GM19351 (cell line): Measurements from ENCODE around the gene CACHD1.

Experiments used
- ATAC-seq: cut with Tn5 transposase; IDR thresholded peaks from one replicate; pipeline ENCODE4 v1.9.1; 2021; ENCODE audit warnings: mild to moderate bottlenecking, moderate library complexity; ENCODE audit not compliant: unreplicated experiment

Gene CACHD1

GRCh38 chr1:64545118-64545843 is 75.4 kb downstream of the CACHD1 start:
- ATAC-seq = no peak

GRCh38 chr1:64546013-64546412 is 76.1 kb downstream of the CACHD1 start:
- no peak for ATAC-seq

GRCh38 chr1:64549464-64550239 is 79.7 kb downstream of the CACHD1 start:
- ATAC-seq = no peak

GRCh38 chr1:64550510-64550909 is 80.6 kb downstream of the CACHD1 start:
- no peak for ATAC-seq

GRCh38 chr1:64550946-64551605 is 81.1 kb downstream of the CACHD1 start:
- no peak for ATAC-seq

GRCh38 chr1:64553285-64553684 is 83.4 kb downstream of the CACHD1 start:
- no peak for ATAC-seq

GRCh38 chr1:64555947-64556346 is 86.0 kb downstream of the CACHD1 start:
- ATAC-seq = no peak

GRCh38 chr1:64561993-64562392 is 92.1 kb downstream of the CACHD1 start:
- no peak for ATAC-seq

- no peak for ATAC-seq
These were observed 94.1 kb downstream of the CACHD1 start for GRCh38 chr1:64563958-64564565.

- ATAC-seq = no peak
These were observed 95.0 kb downstream of the CACHD1 start for GRCh38 chr1:64564891-64565290.

- no peak for ATAC-seq
These were observed 97.7 kb downstream of the CACHD1 start for GRCh38 chr1:64567426-64568170.

- no peak for ATAC-seq
These were observed 98.2 kb downstream of the CACHD1 start for GRCh38 chr1:64568171-64568450.

GRCh38 chr1:64569411-64569810 is 99.5 kb downstream of the CACHD1 start:
- no peak for ATAC-seq

- no peak for ATAC-seq
These were observed 100.4 kb downstream of the CACHD1 start for GRCh38 chr1:64570267-64570855.

- ATAC-seq = no peak
These were observed 102.4 kb downstream of the CACHD1 start for GRCh38 chr1:64572222-64572900.

GRCh38 chr1:64574301-64574700 is 104.4 kb downstream of the CACHD1 start:
- no peak for ATAC-seq

- no peak for ATAC-seq
These were observed 106.2 kb downstream of the CACHD1 start for GRCh38 chr1:64575881-64576676.

- ATAC-seq = no peak
These were observed 108.5 kb downstream of the CACHD1 start for GRCh38 chr1:64578270-64578973.

- ATAC-seq = no peak
These were observed 109.8 kb downstream of the CACHD1 start for GRCh38 chr1:64579767-64580166.
